ENCODE results near the gene TRPT1.

DNA sequence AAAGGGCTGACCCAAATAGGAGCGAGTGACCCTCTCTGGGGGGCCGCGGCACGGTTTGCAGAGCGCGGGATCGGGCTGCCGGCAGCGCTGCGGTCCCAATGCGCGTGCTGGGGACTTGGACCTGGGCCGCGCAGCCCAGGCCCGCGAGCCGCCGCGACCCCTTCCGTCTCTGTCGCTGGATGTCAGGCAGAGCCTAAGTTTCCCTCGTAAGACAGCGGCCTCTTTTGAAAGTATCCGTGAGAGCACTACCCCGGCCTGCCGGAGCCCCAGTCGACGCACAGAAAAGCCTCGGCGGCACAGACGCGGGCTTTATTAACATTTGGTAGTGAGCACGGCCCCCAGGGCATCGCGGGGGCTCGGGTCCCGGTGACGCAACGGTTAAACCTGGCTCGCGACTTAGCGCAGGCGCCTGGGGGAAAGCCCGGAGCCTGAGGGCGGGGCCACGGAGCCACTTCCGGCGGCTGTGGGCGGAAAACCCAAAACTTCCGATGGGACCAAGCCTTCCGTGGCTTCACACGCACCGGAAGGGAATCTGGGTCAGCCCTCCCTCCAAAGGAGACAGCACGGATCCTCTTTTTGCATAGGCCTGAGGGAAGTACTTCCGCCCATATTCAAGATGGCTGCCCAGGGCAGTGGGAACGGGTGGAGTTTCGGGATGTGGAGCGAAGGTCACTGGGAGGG is 43.7 kb upstream of the TRPT1 start:
- TF ChIP-seq POLR2AphosphoS5 (IDR thresholded peaks at IDR 0.05; ENCODE audit: low read depth), result 0 out of 2 replicates have a peak, but pooled peaks have one; percentile 41
- TF ChIP-seq, protein P1, sequence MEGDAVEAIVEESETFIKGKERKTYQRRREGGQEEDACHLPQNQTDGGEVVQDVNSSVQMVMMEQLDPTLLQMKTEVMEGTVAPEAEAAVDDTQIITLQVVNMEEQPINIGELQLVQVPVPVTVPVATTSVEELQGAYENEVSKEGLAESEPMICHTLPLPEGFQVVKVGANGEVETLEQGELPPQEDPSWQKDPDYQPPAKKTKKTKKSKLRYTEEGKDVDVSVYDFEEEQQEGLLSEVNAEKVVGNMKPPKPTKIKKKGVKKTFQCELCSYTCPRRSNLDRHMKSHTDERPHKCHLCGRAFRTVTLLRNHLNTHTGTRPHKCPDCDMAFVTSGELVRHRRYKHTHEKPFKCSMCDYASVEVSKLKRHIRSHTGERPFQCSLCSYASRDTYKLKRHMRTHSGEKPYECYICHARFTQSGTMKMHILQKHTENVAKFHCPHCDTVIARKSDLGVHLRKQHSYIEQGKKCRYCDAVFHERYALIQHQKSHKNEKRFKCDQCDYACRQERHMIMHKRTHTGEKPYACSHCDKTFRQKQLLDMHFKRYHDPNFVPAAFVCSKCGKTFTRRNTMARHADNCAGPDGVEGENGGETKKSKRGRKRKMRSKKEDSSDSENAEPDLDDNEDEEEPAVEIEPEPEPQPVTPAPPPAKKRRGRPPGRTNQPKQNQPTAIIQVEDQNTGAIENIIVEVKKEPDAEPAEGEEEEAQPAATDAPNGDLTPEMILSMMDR (IDR thresholded peaks at IDR 0.05; ENCODE audit: insufficient read depth, low read length), result no peak
- peak; percentile 99 for TF ChIP-seq GABPA (IDR thresholded peaks at IDR 0.05; ENCODE audit: low read depth)

Data from HL-60 (cell line).